SK-N-SH (cell line): Measurements from ENCODE around the gene ZDHHC14.

Source experiments
- POLR2AphosphoS5 ChIP-seq: IDR thresholded peaks from 2 replicates; pipeline ENCODE4 v1.6.1; 2012; ENCODE audit warnings: low read depth, low read length
- RAD21 ChIP-seq: IDR thresholded peaks from 2 replicates; pipeline ENCODE4 v1.6.1; 2012; ENCODE audit warnings: mild to moderate bottlenecking, low read length
- TCF12 ChIP-seq: IDR thresholded peaks from 2 replicates; pipeline ENCODE4 v1.4.0; 2012
- TF ChIP-seq, protein P1 (sequence below): fragments of 200-600 bp; sonication (generic); IDR thresholded peaks from 2 replicates; pipeline ENCODE4 v1.6.1; 2017; ENCODE audit warnings: antibody characterized with exemption, mild to moderate bottlenecking, moderate library complexity
- TF ChIP-seq, protein P2 (sequence below): IDR thresholded peaks from 2 replicates; pipeline ENCODE4; 2012

- TF ChIP-seq TCF12 (no peak), RAD21 (no peak), POLR2AphosphoS5 (no peak)
- TF ChIP-seq, protein P1, sequence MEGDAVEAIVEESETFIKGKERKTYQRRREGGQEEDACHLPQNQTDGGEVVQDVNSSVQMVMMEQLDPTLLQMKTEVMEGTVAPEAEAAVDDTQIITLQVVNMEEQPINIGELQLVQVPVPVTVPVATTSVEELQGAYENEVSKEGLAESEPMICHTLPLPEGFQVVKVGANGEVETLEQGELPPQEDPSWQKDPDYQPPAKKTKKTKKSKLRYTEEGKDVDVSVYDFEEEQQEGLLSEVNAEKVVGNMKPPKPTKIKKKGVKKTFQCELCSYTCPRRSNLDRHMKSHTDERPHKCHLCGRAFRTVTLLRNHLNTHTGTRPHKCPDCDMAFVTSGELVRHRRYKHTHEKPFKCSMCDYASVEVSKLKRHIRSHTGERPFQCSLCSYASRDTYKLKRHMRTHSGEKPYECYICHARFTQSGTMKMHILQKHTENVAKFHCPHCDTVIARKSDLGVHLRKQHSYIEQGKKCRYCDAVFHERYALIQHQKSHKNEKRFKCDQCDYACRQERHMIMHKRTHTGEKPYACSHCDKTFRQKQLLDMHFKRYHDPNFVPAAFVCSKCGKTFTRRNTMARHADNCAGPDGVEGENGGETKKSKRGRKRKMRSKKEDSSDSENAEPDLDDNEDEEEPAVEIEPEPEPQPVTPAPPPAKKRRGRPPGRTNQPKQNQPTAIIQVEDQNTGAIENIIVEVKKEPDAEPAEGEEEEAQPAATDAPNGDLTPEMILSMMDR: no peak
- TF ChIP-seq, protein P2, sequence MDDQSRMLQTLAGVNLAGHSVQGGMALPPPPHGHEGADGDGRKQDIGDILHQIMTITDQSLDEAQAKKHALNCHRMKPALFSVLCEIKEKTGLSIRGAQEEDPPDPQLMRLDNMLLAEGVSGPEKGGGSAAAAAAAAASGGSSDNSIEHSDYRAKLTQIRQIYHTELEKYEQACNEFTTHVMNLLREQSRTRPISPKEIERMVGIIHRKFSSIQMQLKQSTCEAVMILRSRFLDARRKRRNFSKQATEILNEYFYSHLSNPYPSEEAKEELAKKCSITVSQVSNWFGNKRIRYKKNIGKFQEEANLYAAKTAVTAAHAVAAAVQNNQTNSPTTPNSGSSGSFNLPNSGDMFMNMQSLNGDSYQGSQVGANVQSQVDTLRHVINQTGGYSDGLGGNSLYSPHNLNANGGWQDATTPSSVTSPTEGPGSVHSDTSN: no peak
Measured at GRCh38 chr6:157436219-157436943, 55.4 kb downstream of the ZDHHC14 start.
